GM18951 (cell line): ENCODE measurements around the gene MTTP.

ENCODE experiments used
- POLR2A ChIP-seq: IDR thresholded peaks from 4 replicates; pipeline ENCODE4 v1.6.1; 2011; ENCODE audit warnings: mild to moderate bottlenecking; ENCODE audit not compliant: insufficient read length, insufficient read depth; ENCODE audit errors: extremely low read depth
- in situ Hi-C: fragments of 300-500 bp; cut with MboI; formaldehyde crosslinking; loops from one replicate; pipeline ENCODE4 v1.12.0; 2022; ENCODE audit warnings: low sequenced_read_pairs, mixed read lengths, inconsistent platforms; ENCODE audit not compliant: unreplicated experiment

The MTTP gene

DNA sequence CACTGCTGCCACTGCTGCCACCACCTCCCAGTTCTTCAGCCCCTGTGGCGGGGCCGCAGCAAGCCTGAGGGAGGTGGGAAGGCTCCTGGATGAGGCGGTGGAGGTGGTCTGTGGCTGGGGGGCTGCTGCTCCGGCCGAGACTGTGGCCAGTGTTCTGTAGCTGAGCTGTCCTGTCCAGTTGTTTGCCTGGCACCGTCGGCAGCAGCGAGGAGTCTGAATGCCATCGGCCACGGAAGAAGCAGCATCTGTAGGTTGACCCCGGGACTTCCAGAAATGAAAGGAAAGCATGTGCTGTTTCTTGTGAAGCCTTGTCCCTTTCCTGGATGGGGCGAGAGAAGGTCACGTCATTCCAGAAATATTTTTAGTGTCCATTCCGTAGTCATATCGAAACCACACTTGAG lies 79.7 kb downstream of the MTTP start:
- no peak for TF ChIP-seq POLR2A
- in situ Hi-C loops = no loop called here

DNA sequence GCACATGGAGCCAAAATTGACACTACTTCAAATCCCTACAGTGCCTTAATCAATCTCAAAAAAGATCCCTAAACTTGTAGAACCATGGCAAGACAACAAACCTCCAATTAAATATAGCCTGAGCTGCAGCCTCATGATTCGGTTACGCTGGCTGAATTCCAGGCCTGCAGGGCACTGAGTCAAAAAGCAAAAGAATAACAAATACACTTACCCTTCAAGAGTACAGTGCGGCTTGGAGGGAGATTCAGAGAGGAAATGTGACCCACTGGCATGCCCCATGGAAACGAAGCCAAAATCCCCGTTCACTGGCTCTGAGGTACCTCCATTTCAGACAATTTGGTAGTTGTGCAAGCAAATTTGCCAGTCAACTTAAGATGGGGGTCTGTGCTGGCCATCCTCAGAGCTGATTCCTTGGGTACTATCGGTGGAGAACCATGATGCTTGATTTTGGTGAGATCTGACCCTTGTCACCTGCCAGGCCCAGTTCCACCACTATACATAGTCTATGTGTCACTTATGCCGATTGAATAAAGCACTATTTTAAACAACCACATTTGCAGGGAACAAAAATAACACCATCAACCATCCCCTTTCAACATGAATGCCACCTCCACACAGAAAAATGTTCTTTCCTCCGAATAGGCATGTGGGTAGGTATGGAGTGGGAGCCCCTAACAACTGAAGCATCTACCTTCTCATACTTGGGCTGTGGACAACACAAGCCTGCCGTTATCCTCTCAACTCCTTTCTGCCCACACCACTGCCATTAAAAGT lies 80.9 kb downstream of the MTTP start:
- in situ Hi-C loops = no loop called here
- no peak for TF ChIP-seq POLR2A

- TF ChIP-seq POLR2A = no peak
- in situ Hi-C loops = no loop called here
These were observed 83.2 kb downstream of the MTTP start, which contains the start of gene C4orf54 for GRCh38 chr4:99657798-99658197. C4orf54 (minus strand) TSS chr4:99657828; CDS start chr4:99654648, 3,180 bp downstream.

- no peak for TF ChIP-seq POLR2A
- in situ Hi-C loops = no loop called here
These were observed 84.0 kb downstream of the MTTP start for GRCh38 chr4:99658666-99659065.

DNA sequence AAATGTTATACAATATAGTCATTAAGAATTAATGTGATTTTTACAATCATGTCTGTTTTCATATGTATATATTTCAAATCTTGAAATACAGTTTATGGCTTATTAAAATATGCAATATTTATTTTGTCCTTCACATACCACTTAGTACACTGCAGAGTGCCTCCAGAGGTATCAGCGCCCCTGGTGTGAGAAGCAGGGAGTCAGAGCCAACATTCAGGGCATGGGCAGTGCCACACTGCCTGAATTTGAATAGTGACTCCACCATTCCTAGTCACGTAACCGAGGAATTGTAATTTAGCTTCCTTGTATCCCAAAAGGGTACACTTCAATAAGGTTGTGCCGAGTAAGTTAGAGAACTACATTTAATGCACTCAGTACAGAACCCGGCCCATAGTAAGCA lies 87.3 kb downstream of the MTTP start:
- TF ChIP-seq POLR2A = no peak
- in situ Hi-C loops = no loop called here

DNA sequence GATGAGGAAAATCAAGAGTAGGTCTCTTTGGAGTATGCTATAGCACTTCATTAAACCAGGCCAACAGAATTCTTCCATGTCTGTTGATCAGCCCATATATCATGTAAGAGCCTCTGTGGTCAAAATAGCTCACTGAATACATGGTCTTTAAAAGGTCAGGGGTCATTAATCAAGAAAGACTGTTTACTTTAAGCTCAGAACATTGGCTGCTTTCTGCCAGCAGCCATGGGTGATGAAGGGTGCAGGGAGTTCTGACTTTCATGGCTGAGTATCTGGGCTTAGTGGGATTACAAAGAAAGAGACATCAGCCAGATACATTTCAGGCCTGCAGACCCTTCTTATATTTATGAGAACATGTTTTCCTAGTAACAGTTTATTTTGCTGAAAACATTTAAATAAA lies 90.1 kb downstream of the MTTP start:
- TF ChIP-seq POLR2A = no peak
- in situ Hi-C loops = no loop called here

DNA sequence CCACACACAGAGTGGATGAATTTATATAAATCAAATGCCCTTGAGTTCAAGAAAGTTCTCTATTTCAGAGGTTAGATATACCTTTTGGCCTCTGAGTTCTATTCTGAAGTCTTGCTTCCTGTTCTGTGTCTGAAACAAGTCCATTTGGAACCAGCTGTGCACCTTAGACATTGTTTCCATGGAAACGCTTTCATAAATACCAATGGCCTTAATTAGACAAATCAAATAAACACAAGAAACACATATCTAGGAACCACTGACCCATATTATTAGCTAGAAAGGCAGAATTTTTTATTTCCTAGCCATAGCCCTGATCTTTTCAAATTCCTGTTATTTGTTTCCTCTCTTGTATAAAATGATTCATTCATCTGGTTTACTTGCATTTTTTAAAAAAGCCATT lies 91.4 kb downstream of the MTTP start:
- TF ChIP-seq POLR2A = no peak
- in situ Hi-C loops = no loop called here

GRCh38 chr4:99668472-99668871 lies 93.8 kb downstream of the MTTP start:
- in situ Hi-C loops = no loop called here
- TF ChIP-seq POLR2A = no peak

- in situ Hi-C loops = no loop called here
- TF ChIP-seq POLR2A = no peak
These were observed 94.5 kb downstream of the MTTP start for GRCh38 chr4:99669084-99669483.

DNA sequence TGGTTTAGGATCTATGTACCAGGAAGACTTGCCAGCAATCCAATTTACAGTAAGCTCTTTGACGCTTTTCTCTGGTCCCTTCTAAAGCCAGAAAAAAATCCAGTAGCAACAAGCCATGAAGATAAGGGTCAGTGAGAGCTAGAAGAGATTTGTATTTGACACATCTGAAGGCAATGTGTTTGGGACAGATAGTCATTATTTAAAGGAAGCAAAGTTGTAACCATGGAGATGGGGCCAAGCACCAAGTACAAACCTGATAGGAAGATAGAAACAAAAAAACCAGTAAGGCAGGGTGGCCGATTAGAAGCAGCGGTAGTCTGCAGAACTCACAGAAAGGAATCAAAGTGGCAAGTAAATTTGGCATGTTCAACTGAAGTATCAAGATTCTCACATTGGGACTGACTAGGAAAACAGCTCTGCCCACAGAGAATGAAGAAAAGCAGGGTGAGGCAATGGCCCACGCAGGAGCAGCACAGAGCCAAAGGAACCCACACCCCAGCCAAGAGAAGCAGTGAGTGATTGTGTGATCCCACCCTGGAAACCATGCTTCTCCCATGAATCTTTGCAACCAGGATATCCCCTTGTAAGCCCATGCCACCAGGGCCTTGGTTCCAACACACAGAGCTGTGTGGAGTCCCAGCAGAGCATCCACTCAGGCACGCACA lies 95.9 kb downstream of the MTTP start:
- no peak for TF ChIP-seq POLR2A
- in situ Hi-C loops = no loop called here
